NCI-H2107 treated with DMSO at 0.1 percent for 48 hours (cell line): ENCODE data around the gene WDHD1.
"Not testable (repeated sequence)": the region's sequence is repeated elsewhere in the genome, so short reads cannot be mapped to it uniquely, and the experiment has no call there.

Source experiments
- DNase-seq: peaks from one replicate; lab custom pipeline; 2025; ENCODE audit not compliant: unreplicated experiment; lab: John Stamatoyannopoulos, UW

WDHD1 gene, protein sequence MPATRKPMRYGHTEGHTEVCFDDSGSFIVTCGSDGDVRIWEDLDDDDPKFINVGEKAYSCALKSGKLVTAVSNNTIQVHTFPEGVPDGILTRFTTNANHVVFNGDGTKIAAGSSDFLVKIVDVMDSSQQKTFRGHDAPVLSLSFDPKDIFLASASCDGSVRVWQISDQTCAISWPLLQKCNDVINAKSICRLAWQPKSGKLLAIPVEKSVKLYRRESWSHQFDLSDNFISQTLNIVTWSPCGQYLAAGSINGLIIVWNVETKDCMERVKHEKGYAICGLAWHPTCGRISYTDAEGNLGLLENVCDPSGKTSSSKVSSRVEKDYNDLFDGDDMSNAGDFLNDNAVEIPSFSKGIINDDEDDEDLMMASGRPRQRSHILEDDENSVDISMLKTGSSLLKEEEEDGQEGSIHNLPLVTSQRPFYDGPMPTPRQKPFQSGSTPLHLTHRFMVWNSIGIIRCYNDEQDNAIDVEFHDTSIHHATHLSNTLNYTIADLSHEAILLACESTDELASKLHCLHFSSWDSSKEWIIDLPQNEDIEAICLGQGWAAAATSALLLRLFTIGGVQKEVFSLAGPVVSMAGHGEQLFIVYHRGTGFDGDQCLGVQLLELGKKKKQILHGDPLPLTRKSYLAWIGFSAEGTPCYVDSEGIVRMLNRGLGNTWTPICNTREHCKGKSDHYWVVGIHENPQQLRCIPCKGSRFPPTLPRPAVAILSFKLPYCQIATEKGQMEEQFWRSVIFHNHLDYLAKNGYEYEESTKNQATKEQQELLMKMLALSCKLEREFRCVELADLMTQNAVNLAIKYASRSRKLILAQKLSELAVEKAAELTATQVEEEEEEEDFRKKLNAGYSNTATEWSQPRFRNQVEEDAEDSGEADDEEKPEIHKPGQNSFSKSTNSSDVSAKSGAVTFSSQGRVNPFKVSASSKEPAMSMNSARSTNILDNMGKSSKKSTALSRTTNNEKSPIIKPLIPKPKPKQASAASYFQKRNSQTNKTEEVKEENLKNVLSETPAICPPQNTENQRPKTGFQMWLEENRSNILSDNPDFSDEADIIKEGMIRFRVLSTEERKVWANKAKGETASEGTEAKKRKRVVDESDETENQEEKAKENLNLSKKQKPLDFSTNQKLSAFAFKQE

DNA sequence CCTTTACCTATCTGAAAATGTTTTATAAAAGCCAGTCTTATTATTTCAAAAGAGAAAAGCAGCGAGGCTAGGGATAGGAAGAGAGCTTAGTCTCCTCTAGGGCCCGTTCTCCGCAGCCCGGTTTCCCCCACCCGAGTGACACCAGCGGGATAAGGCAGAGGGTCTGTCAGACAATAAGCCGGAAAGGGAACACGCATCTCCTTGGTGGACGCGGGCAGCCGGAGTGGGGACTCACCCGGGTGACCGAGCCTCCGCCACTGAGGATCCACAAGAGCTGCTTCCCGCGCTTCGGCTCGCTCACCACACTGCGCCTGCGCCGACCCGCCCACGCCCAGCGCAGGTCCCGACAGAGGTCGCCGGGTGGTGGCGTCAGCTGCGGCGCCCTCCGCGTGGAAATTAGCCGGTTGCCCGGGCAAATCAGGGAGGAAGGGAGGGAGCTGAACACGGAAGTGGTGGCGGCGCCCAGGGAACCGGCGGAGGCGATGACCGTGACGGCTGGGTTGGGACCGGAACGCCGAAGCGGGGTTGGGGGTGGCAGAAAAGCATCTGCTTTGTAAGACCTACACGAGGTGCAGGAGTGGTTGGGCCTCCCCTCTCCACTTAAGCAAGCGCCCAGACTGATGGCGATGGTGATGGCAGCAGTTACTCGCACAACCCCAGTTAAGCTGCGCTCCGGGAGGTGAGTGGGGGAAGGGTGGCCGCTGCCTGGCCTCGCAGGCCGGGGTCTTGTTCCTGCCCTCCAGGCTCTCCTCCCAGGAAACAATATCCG lies at the start of gene WDHD1, which contains the start of gene SOCS4:
WDHD1 (minus strand) TSS at position 307 of the 769 bp plus-strand sequence. CDS start 312 bp downstream, outside the sequence.
SOCS4 (plus strand) TSS at position 444 of the 769 bp plus-strand sequence. CDS start 15,806 bp downstream, outside the sequence.
- peak; percentile 87 for DNase-seq

DNA sequence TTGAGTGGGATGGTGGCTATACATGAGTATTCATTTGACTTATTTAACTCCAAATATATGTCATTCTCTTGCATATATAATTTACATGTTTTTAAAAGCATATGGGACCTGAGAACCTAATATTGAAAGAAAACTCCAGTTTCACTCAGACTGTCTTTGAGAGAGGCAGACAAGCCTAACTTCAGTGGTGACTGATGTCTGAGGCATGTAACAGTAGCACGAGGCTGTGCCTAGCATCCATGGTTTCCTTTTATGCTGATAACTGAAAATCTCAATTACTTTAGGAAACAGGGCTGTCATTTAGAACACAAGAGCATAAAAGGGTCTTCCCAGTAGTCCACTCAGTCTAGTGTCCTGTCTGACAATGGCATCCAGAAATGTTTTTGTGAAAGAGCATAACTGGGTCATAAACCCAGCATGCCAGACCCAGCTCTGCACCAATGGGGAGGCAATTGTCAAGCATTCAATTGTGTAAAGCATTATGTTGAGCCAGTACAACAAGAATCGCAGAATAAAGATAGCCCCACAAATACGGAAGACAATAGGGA lies 48.8 kb upstream of the WDHD1 start:
- DNase-seq = no peak

DNA sequence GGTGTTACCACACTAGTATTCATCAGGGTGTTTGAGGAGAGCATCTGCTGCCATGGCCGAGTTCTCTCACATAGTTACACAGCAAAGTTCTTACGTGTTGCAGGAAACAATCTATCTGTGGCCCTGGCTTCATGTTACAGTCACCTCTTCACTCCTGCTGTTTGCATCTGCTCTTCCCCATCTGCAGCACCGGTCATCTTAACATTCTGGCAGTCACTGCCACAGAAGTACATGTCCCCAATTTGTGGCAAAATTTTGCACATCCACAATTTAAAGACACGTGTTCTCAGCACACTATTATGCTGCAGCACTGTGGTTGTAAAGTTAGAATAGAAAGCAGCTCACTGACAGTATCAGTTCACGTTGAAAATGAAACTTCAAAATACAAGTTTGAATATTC lies 47.8 kb upstream of the WDHD1 start:
- DNase-seq = peak; percentile 87

DNA sequence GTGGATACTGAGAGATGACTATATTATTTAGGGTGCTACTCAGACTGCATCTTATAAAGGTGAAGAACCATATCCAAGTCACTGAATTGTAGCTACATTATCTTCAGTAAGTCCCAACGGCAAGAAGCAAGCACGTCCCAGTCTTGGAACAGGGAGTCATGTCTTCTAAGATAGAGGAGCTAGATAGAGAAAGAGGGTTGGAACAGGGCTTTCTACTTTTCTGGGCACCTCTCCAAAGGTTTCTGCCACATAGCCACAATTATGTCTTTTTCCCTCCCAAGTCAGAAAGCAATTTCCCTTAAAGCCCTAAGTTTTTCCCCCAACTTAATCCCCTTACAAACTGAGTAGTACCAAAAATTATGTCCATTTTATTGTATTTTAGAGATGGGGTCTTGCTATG lies 47.0 kb upstream of the WDHD1 start:
- DNase-seq = no peak

DNA sequence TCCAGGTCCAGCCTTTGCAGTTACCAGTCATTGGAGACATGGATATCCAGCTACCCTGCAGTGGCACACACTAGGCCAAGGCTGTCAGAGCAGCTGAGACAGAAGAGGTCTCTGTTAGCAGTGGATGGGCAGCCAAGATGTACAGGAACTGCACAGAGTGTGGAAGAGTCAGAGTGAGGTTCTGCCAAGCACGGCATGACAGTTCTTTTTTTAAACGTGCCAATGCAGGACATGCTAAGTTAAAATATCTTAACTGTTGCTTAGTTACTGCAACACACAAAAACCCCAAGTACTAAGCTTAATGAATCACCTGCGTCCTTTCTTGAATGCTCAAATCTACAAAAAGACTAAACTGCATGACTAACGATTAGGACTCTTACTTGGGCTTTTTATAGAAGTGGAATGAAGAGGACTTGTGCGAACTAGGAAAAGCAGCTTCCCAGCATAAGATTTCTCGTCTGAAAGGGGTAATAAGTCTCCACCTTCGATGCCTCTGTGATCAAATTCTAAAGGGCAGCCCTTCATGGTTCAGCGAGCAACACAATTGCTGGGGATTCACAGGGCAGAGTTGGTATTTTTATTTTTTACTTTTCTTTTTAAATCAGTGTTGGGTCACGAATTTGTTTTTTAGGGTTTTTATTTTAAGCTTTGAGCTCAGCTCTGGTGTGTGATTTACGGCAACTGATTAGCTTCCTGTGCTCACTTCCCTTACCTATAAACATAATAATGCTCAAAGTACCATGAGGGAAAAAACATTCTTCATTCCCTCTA lies 45.2 kb upstream of the WDHD1 start:
- peak; percentile 54 for DNase-seq

DNA sequence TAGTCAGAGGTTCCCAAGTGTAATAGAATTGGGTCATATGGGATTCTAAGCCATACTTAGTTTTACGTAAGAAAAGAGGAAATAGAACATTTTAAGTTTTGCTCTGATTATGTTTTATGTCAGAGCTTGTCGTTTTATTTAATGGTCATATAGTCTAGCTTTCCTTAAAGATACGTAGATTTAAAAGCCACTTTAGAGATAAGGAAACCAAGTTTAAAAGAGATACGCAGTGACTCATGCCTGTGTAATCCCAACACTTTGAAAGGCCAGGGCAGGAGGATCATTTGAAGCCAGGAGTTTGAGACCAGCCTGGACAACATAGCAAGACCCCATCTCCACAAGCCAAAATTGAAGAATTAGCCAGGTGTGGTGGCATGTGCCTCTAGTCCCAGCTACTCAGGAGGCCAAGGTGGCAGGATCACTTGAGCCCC lies 44.1 kb upstream of the WDHD1 start:
- no peak for DNase-seq

DNA sequence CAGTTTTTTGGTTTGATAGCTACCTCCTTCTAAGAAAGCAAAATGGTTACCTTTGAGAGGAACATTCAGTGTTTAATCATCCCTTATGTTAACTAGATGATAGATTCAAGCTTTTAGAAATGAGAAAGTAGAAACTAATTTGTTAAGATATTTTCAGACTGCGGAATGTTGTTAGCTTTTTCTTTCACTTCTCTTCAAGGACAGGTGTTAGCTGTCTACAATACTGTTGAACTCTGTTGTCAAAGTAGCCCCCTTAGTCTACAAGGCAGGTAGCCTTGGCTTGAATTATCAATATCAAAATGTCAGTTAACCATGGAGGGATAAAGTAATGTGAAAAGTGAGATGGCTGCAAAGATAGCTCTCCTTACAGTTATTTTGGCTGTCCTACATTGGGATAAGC lies 39.3 kb upstream of the WDHD1 start:
- DNase-seq = no peak

DNA sequence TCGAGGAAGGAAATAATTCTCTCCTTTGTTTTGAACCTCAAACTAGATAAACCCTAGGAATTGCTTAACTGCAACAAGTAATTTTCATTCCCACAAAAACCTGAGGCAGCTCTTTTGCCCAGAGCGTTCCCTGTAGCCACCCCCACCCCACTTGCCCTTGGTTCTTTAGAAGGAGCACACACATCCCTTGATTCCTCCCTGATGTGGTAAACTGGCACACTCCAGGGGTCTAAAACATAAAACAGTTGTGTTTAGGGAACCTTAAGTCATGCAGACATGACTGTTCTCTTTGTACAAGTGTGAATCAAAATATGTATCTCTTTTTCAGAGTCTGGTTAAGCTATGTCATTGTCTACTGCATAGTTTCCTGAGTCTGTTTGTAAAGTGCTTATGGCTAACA lies 38.5 kb upstream of the WDHD1 start:
- no peak for DNase-seq

DNA sequence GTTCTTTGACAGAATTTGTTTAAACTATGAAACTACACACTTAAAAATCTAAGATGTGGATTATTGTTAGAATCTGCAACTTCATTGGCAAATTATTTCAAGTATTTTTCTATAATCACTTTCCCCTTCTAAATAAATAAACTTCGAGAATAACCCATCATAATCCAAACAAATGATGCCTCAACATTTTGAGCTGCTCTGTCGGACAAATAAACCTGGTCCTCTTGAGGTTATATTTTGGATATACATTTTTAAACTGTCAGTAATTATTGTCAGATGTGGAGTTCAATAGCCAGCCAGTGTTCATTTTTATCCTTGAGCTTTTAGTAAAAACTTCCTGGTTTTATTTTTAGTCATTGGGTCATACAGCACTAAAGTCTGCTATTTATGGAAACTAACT lies 38.0 kb upstream of the WDHD1 start:
- DNase-seq = not testable (repeated sequence)

DNA sequence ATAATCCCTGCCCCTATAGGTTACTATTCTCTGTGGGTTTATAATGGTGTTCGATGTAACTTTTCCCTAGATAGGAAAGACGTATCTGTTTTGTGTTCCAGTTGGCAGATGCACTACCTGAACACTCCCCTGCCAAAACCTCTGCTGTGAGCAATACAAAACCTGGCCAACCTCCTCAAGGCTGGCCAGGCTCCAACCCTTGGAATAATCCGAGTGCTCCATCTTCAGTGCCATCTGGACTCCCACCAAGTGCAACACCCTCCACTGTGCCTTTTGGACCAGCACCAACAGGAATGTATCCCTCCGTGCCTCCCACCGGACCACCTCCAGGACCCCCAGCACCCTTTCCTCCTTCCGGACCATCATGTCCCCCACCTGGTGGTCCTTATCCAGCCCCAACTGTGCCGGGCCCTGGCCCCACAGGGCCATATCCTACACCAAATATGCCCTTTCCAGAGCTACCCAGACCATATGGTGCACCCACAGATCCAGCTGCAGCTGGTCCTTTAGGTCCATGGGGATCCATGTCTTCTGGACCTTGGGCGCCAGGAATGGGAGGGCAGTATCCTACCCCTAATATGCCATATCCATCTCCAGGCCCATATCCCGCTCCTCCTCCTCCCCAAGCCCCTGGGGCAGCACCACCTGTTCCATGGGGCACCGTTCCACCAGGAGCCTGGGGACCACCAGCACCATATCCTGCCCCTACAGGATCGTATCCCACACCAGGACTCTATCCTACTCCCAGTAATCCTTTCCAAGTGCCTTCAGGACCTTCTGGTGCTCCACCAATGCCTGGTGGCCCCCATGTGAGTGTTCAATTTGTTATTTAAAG lies 35.8 kb upstream of the WDHD1 start:
- no peak for DNase-seq

DNA sequence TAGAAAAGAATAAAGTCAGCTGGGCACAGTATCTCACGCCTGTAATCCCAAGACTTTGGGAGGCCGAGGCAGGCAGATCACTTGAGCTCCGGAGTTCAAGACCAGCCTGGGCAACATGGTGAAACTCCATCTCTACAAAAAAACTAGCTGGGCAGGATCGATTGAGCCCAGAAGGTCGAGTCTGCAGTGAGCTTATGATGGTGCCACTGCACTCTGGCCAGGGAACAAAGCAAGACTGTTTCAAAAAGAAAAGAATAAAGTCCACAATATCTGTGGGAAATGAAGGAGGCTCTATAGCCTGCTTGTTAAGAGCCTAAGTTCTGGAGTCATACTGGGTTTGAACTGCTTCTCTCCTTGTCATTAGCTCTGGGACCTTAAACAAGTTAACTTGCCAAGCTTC lies 32.4 kb upstream of the WDHD1 start:
- no peak for DNase-seq

DNA sequence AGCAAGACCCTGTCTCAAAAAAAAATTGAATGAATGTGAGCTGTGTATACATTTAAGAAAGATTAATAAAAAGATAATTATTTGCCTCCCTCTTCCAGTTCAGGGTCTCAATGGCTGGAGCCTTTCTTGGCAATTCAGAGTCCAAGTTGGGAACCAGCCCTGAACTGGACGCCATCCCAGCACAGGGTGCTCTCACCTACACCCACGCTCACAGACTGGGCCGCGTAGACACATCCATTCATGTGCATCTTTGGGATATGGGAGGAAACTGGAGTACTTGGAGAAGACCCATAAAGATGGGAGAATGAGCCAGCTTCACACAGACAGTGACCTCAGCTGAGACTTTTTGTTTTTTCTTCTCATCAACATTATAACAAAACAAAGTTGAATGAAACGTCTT lies 31.0 kb upstream of the WDHD1 start:
- no peak for DNase-seq

DNA sequence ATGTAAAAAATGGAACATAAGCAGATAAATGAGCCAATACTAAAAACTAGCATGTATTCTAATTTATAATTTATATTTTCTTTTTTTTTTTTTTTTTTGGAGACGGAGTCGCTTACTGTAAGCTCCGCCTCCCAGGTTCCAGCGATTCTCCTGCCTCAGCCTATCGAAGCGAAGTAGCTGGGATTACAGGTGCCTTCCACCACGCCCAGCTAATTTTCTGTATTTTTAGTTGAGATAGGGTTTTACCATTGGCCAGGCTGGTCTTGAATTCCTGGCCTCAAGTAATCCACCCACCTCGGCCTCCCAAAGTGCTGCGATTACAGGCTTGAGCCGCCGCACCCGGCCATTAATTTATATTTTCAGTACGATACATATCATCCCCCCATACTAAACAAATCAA lies 27.2 kb upstream of the WDHD1 start:
- no peak for DNase-seq

DNA sequence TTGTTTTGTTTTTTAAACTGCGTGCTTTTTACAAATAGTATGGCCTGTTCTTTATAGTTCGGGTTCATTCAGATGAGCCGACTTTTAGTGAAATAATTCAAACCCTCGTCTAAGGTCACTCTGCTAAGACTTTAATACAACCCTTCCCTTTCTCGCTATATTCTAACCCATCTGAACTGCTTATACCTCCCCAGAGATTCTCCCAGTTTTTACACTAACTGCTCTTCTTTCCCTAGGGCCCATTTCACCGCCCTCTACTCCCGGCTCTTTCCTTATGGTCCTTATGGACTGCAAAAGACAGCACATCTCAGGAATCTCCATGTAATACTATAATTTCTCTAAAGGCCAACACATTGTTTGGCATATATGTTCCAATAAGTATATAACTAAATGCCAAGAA lies 26.6 kb upstream of the WDHD1 start:
- DNase-seq = no peak

DNA sequence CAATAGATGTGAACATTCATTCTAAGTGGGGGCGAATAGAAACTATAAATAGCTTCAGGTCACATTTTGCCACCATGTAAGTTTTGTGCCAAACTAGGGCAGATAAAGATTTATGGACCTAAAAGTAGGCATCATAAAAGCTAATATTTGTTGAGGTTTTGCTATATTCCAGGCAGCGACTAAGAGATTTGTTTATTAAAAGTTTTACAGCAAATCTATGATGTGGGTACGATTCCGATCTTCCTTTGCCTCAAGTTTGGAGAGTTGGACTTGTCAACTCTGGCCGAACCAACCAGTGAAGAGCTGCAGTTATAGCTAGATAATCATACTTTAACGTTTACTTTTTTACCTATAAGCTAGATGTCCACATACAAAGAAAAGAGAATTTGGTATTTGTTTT lies 26.1 kb upstream of the WDHD1 start:
- DNase-seq = no peak

DNA sequence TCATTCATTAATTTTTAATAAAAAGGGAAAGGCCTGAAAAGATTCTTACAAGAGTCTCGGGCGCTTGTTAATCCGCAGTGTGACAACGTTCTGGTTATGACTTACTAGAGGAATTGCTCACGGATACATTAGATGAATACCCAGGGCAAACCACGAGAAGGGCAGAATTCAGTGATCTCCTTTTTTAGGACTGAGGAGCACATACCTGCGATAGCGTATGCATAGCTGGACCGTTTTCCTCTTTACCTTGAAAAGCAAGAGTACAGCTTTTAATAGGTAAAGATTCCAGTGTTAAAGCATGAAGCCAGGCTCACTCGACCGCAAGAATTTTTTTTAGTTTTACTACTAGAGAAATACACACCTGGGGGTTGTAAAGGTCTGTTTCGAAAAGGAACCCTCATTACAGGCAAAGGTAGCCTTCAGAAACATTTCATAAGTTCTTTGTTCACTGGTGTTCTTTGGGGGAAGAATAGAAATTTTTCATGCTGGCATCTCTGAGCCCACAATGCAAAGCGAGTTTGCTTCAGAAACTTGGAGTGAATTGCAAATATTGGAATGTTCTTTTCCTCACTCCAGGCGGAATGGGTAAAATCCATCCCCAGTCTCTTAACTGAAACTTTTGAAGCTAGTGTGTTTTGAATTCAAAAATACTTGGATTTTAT lies 25.5 kb upstream of the WDHD1 start:
- peak; percentile 78 for DNase-seq

DNA sequence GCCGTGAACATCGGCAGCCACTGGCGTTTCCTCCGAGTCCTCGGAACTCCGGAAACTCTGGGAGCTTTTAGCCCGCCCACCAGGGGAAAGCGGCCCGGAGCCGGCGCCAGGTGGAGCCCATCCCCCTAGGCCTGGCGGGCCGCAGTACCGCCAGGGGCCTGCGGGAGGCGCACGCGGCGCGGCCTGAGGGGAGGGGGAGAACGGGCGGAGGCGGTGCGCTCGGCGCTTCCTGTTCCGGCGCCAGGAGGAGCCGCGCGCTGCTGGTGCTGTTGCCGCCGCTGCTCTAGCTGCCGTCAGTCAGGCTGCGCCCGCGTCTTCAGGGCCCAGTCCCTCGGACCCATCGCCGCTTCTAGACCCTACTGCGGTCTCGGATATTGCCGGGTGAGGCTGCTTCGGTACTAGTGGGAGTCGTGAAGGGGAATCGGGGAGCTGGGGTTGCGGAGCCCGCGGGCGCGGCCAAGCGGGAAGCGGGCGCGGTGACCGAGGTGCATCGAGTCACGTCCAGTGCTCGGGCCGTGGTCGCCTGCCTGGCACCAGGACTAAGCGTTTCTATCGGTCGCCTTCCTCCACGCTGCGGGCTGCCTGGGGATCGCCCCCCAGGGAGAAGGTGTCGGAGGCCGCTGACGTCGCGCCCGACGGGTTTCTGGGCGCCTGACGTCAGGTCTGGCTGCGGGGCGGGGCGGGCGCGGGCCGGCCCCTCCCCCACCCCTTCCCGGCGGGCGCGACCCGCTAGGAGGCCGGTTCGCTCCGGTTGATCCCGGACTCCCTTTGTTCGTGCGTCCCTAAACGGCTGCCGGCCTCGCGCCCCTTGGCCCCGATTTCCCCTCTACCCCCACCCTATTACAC lies 24.7 kb upstream of the WDHD1 start, which contains the start of gene MAPK1IP1L:
MAPK1IP1L (plus strand) TSS at position 225 of the 846 bp plus-strand sequence. CDS start 10,037 bp downstream, outside the sequence.
- DNase-seq = peak; percentile 91
